Liver (tissue), 9 donors: ENCODE data around the gene FKBP15. TPM values are rescaled to one million over a fixed set of nuclear protein-coding genes. Genes with fewer than 3 reads are reported as not detected.

Source experiments
- DNase-seq: peaks from one replicate; pipeline ENCODE4 v3.0.0-alpha.2; 2017; ENCODE audit warnings: low spot score
- H3K27ac ChIP-seq, 2 donors: one replicate each; pipeline ENCODE4 v1.7.0; 2013; ENCODE audit warnings: inconsistent platforms in 2 of 2, low read length in 2 of 2, control low read depth in 1 of 2, low read depth in 1 of 2, mild to moderate bottlenecking in 1 of 2
- H3K27me3 ChIP-seq, 4 donors: one replicate each; pipeline versions ENCODE4 v1.6.1 to v1.7.0; 2013; ENCODE audit warnings: low read length in 3 of 4, inconsistent platforms in 1 of 4, mild to moderate bottlenecking in 1 of 4, moderate library complexity in 1 of 4; ENCODE audit not compliant: control insufficient read depth in 4 of 4, insufficient read depth in 4 of 4
- H3K36me3 ChIP-seq, 4 donors: one replicate each; pipeline versions ENCODE4 v1.6.1 to v1.7.0; 2013; ENCODE audit warnings: low read length in 3 of 4, mild to moderate bottlenecking in 3 of 4, low read depth in 1 of 4, moderate library complexity in 1 of 4; ENCODE audit not compliant: control insufficient read depth in 4 of 4, insufficient read depth in 3 of 4
- H3K4me1 ChIP-seq, 4 donors: one replicate each; pipeline versions ENCODE4 v1.6.1 to v1.7.0; 2013; ENCODE audit warnings: low read length in 3 of 4, mild to moderate bottlenecking in 3 of 4, moderate library complexity in 1 of 4; ENCODE audit not compliant: control insufficient read depth in 4 of 4, insufficient read depth in 4 of 4
- H3K4me3 ChIP-seq, 3 donors: one replicate each; pipeline versions ENCODE4 v1.6.1 to v1.7.0; 2013; ENCODE audit warnings: low read length in 3 of 3, control low read depth in 1 of 3, low read depth in 1 of 3, mild to moderate bottlenecking in 1 of 3
- H3K9ac ChIP-seq, 2 donors: one replicate each; pipeline ENCODE4 v1.7.0; 2013; ENCODE audit warnings: low read length in 2 of 2, mild to moderate bottlenecking in 2 of 2, moderate library complexity in 2 of 2, control low read depth in 1 of 2, low read depth in 1 of 2
- H3K9me3 ChIP-seq, 4 donors: one replicate each; pipeline versions ENCODE4 v1.6.1 to v1.7.0; 2013; ENCODE audit warnings: low read length in 3 of 4; ENCODE audit not compliant: control insufficient read depth in 4 of 4
- FOXA2 ChIP-seq: IDR thresholded peaks from 2 replicates; pipeline ENCODE4 v1.6.1; 2016; ENCODE audit warnings: antibody characterized with exemption
- GABPA ChIP-seq, 2 donors: IDR thresholded peaks in 1 of 2; conservative IDR thresholded peaks in 1 of 2; 2 replicates each; pipeline ENCODE4 v1.6.1; 2016; ENCODE audit warnings: antibody characterized with exemption in 2 of 2, mild to moderate bottlenecking in 1 of 2, moderate library complexity in 1 of 2
- HNF4A ChIP-seq, 2 donors: conservative IDR thresholded peaks; 2 replicates each; pipeline ENCODE4 v1.6.1; 2016; ENCODE audit warnings: antibody characterized with exemption in 2 of 2, mild to moderate bottlenecking in 2 of 2
- NR2F2 ChIP-seq: IDR thresholded peaks from 2 replicates; pipeline ENCODE4 v1.6.1; 2016; ENCODE audit warnings: antibody characterized with exemption
- RAD21 ChIP-seq, 2 donors: IDR thresholded peaks; 2 replicates each; pipeline ENCODE4 v1.6.1; 2016; ENCODE audit warnings: antibody characterized with exemption in 2 of 2, mild to moderate bottlenecking in 2 of 2
- RXRA ChIP-seq, 2 donors: IDR thresholded peaks; 2 replicates each; pipeline ENCODE4 v1.6.1; 2017 to 2018; ENCODE audit warnings: antibody characterized with exemption in 2 of 2, mild to moderate bottlenecking in 1 of 2
- WGBS: extraction: QIAGEN DNeasy Blood & Tissue Kit; methylation state at CpG from one replicate; pipeline ENCODE4 v1.1.7; 2013; 5-methylcytosine and 5-hydroxymethylcytosine counted together
- polyA plus RNA-seq, 2 donors: library from polyadenylated mRNA; stranded (reverse) in 1 of 2; unstranded in 1 of 2; fragments of 200-250 nt in 1 of 2; fragments of >200 nt in 1 of 2; fragmentation: Nextera tagmentation in 1 of 2; extraction: Ambion mirVana in 1 of 2; gene quantifications; one replicate each; pipeline versions ENCODE4 v1.2.1 to v1.2.3, GENCODE V29; 2013 to 2015
- total RNA-seq, 2 donors: library from RNA; depleted of rRNA; stranded (reverse); fragments of >200 nt; gene quantifications; one replicate each; pipeline ENCODE4 v1.2.3, GENCODE V29; 2014
- TF ChIP-seq, protein P1 (sequence below): IDR thresholded peaks from 2 replicates; pipeline ENCODE4 v1.6.1; 2016; ENCODE audit warnings: antibody characterized with exemption
- TF ChIP-seq, protein P2 (sequence below): IDR thresholded peaks from 2 replicates; pipeline ENCODE4 v1.6.1; 2016; ENCODE audit warnings: antibody characterized with exemption, mild to moderate bottlenecking
- donor health status: healthy.
- donor health status: healthy.
- donor health status: healthy.
- donor health status: healthy.
- donor health status: healthy.

FKBP15 gene
- total and polyA plus RNA-seq, 4 donors, result 6.2 to 18.2 (median 12.9) TPM

DNA sequence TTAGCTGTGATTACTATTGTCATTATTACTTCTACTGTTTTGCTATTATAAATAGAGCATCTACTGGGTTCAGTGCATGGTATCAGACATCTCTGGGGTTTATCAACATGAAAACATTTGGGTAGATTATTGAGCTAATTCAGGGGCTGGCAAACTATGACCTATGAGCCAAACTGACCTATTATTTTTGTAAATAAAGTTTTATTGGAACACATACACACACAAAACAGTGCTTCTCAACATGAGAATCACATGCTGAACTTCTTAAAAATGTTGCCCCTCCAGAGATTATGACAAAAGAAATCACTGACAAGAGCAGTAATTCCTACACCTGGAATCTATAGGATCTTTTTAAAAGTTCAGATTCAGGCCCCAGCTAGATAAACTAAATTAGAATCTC, 39.9 kb downstream of the FKBP15 start:
- no peaks in the 10 kb centered on the region for H3K4me1 ChIP-seq
- H3K4me3 ChIP-seq, result no peak overlapping the region
- no peak for TF ChIP-seq NR2F2
- TF ChIP-seq, protein P1, sequence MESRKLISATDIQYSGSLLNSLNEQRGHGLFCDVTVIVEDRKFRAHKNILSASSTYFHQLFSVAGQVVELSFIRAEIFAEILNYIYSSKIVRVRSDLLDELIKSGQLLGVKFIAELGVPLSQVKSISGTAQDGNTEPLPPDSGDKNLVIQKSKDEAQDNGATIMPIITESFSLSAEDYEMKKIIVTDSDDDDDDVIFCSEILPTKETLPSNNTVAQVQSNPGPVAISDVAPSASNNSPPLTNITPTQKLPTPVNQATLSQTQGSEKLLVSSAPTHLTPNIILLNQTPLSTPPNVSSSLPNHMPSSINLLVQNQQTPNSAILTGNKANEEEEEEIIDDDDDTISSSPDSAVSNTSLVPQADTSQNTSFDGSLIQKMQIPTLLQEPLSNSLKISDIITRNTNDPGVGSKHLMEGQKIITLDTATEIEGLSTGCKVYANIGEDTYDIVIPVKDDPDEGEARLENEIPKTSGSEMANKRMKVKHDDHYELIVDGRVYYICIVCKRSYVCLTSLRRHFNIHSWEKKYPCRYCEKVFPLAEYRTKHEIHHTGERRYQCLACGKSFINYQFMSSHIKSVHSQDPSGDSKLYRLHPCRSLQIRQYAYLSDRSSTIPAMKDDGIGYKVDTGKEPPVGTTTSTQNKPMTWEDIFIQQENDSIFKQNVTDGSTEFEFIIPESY, result no peak
- TF ChIP-seq, protein P2, sequence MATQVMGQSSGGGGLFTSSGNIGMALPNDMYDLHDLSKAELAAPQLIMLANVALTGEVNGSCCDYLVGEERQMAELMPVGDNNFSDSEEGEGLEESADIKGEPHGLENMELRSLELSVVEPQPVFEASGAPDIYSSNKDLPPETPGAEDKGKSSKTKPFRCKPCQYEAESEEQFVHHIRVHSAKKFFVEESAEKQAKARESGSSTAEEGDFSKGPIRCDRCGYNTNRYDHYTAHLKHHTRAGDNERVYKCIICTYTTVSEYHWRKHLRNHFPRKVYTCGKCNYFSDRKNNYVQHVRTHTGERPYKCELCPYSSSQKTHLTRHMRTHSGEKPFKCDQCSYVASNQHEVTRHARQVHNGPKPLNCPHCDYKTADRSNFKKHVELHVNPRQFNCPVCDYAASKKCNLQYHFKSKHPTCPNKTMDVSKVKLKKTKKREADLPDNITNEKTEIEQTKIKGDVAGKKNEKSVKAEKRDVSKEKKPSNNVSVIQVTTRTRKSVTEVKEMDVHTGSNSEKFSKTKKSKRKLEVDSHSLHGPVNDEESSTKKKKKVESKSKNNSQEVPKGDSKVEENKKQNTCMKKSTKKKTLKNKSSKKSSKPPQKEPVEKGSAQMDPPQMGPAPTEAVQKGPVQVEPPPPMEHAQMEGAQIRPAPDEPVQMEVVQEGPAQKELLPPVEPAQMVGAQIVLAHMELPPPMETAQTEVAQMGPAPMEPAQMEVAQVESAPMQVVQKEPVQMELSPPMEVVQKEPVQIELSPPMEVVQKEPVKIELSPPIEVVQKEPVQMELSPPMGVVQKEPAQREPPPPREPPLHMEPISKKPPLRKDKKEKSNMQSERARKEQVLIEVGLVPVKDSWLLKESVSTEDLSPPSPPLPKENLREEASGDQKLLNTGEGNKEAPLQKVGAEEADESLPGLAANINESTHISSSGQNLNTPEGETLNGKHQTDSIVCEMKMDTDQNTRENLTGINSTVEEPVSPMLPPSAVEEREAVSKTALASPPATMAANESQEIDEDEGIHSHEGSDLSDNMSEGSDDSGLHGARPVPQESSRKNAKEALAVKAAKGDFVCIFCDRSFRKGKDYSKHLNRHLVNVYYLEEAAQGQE, result no peak
- no peak for TF ChIP-seq HNF4A (conservative IDR thresholded peaks at IDR 0.05)
- no peaks in the 10 kb centered on the region for H3K9me3 ChIP-seq
- H3K27ac ChIP-seq, result no peak overlapping the region
- no peak for DNase-seq
- H3K9ac ChIP-seq, result no peak overlapping the region
- no peaks in the 10 kb centered on the region for H3K27me3 ChIP-seq
- peaks cover 14 to 88% (median 81%) of the 10 kb centered on the region in 4 donors for H3K36me3 ChIP-seq

DNA sequence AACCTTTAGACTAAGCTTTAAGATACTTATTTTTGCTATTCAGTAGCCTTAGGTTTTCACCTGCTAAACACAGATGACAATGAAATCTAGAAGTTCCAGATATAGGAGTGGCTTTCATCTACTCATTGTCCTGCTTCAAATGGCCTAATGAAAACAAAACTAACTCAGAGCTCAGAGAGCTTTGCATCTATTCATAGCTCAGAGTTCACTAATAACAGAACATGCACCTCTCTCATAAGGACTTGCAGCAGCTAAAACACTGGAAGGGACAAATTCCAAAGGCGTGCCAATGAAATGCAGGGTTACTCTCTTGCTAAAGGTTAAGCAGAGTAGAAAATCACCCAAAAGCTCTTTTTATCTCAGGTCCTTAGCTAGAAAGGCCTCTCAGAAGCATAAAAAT, 41.2 kb downstream of the FKBP15 start:
- peak in 1 of 2 donors; percentile 41 for TF ChIP-seq HNF4A (conservative IDR thresholded peaks at IDR 0.05)
- TF ChIP-seq FOXA2, result no peak
- peak in 1 of 2 donors; percentile 7 for TF ChIP-seq RAD21 (IDR thresholded peaks at IDR 0.05)
- TF ChIP-seq, protein P2, result no peak
- no peak for TF ChIP-seq GABPA (IDR thresholded peaks at IDR 0.05 in 1 of 2, conservative IDR thresholded peaks at IDR 0.05 in 1 of 2)
- peak in 1 of 2 donors; percentile 10 for TF ChIP-seq RXRA (IDR thresholded peaks at IDR 0.05)
- Histone ChIP-seq H3K9me3 (no peaks in the 10 kb centered on the region), H3K27ac (no peak overlapping the region), H3K9ac (no peak overlapping the region), H3K4me3 (no peak overlapping the region), H3K27me3 (no peaks in the 10 kb centered on the region), H3K36me3 (peaks cover 13 to 83% (median 75%) of the 10 kb centered on the region in 4 donors), H3K4me1 (no peaks in the 10 kb centered on the region)
- 42% methylated on average over 1 of the region's 1 CpG for WGBS
- DNase-seq, result no peak
